GM12878 (cell line): Measurements from ENCODE around the gene MVK.

Experiments used
- CHD2 ChIP-seq: IDR thresholded peaks from 2 replicates; pipeline ENCODE4 v1.6.1; 2011; ENCODE audit warnings: low read depth, low read length, improper control_type of control experiment, borderline replicate concordance
- MTA3 ChIP-seq: IDR thresholded peaks from 2 replicates; pipeline ENCODE4 v1.6.1; 2012; ENCODE audit warnings: low read length, inconsistent platforms, borderline replicate concordance
- NR2C2 ChIP-seq: IDR thresholded peaks from 2 replicates; pipeline ENCODE4 v1.6.1; 2011; ENCODE audit warnings: borderline replicate concordance, low read depth; ENCODE audit not compliant: control insufficient read depth, insufficient read length
- POLR2A ChIP-seq: IDR thresholded peaks from 2 replicates; pipeline ENCODE4 v1.6.1; 2011; ENCODE audit warnings: low read depth, mild to moderate bottlenecking, low read length
- POLR2AphosphoS5 ChIP-seq: IDR thresholded peaks from 2 replicates; pipeline ENCODE4 v1.6.1; 2011; ENCODE audit warnings: mild to moderate bottlenecking, low read length, inconsistent platforms
- RAD21 ChIP-seq: IDR thresholded peaks from 2 replicates; pipeline ENCODE4 v1.6.1; 2011; ENCODE audit warnings: mild to moderate bottlenecking, low read depth, low read length, moderate library complexity; ENCODE audit not compliant: insufficient read depth
- SIN3A ChIP-seq: IDR thresholded peaks from 2 replicates; pipeline ENCODE4 v1.6.1; 2012; ENCODE audit warnings: low read depth, low read length, improper control_type of control experiment
- SUPT20H ChIP-seq: IDR thresholded peaks from 2 replicates; pipeline ENCODE4 v1.6.1; 2011; ENCODE audit warnings: low read depth, mild to moderate bottlenecking, low read length, moderate library complexity, borderline replicate concordance; ENCODE audit not compliant: control insufficient read depth
- TF ChIP-seq, protein P1 (sequence below), 3 experiments: IDR thresholded peaks in 2 of 3; conservative IDR thresholded peaks in 1 of 3; 2 replicates each; pipeline ENCODE4 v1.5.1; 2011; ENCODE audit warnings: low read depth in 3 of 3, low read length in 3 of 3, mild to moderate bottlenecking in 3 of 3, control low read depth in 2 of 3, moderate library complexity in 2 of 3, inconsistent platforms in 1 of 3, mixed read lengths in 1 of 3; ENCODE audit not compliant: control insufficient read depth in 2 of 3, insufficient read depth in 1 of 3; ENCODE audit errors: extremely low read depth in 1 of 3
- TF ChIP-seq, protein P2 (sequence below): IDR thresholded peaks from 2 replicates; pipeline ENCODE4 v1.6.1; 2012; ENCODE audit warnings: low read depth, low read length, improper control_type of control experiment
- TF ChIP-seq, protein P3 (sequence below): IDR thresholded peaks from 2 replicates; pipeline ENCODE4 v1.6.1; 2011; ENCODE audit warnings: borderline replicate concordance, low read depth, mild to moderate bottlenecking, moderate library complexity, low read length; ENCODE audit not compliant: insufficient read depth, poor library complexity, severe bottlenecking
- TF ChIP-seq, protein P4 (sequence below): fragments of 150-350 bp; IDR thresholded peaks from 2 replicates; pipeline ENCODE4 v1.6.1; 2016; ENCODE audit warnings: low read depth, low read length
- TF ChIP-seq, protein P5 (sequence below): fragments of 450-650 bp; IDR thresholded peaks from 2 replicates; pipeline ENCODE4 v1.6.1; 2017; ENCODE audit warnings: antibody characterized with exemption, mild to moderate bottlenecking, moderate library complexity

DNA sequence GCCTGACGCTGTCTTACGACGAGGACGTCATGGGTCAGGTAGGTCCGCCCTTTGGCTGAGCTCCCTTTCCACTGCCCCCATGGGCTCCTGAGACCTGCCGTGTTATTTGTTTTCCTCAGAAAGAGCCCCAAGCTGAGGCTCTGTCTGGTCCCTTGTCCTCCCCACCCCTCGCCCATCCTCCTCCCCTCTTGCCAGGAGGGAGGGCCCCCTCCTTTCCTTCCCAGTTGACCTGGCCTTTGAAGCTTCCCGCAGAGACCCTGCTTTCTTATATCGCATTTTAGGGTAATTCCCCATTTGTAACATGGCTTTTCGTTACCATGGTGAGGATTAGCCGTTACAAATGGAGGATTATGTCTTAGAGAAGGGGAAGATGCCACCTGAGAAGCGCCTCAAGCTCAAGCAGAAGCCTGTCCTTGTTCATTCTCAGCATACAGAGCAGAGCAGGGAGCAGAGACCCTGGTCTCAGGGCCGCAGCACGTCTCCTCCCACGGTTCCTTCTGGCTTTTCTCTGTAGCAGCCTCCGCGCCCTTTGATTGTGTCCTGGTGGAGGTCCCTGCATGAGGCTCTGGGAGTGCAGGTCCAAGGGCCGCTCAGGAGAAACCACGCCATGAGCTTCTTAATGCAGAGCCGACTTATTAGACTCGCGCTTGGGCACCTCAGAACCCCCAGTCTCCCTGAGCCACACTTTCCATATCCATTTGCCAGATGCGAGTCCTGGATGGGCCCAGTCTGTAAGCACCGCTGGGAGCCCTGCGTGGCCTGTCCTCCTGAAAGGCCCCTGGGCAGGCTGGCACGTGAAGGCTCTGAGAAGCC, 48.9 kb upstream of the MVK start:
- TF ChIP-seq, protein P1, sequence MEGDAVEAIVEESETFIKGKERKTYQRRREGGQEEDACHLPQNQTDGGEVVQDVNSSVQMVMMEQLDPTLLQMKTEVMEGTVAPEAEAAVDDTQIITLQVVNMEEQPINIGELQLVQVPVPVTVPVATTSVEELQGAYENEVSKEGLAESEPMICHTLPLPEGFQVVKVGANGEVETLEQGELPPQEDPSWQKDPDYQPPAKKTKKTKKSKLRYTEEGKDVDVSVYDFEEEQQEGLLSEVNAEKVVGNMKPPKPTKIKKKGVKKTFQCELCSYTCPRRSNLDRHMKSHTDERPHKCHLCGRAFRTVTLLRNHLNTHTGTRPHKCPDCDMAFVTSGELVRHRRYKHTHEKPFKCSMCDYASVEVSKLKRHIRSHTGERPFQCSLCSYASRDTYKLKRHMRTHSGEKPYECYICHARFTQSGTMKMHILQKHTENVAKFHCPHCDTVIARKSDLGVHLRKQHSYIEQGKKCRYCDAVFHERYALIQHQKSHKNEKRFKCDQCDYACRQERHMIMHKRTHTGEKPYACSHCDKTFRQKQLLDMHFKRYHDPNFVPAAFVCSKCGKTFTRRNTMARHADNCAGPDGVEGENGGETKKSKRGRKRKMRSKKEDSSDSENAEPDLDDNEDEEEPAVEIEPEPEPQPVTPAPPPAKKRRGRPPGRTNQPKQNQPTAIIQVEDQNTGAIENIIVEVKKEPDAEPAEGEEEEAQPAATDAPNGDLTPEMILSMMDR (IDR thresholded peaks at IDR 0.05 in 2 of 3, conservative IDR thresholded peaks at IDR 0.05 in 1 of 3; ENCODE audit: control insufficient read depth in 2 of 3, extremely low read depth in 1 of 3, insufficient read depth in 1 of 3, low read depth in 3 of 3, low read length in 3 of 3): no peak
- TF ChIP-seq RAD21: no peak
- TF ChIP-seq, protein P2, sequence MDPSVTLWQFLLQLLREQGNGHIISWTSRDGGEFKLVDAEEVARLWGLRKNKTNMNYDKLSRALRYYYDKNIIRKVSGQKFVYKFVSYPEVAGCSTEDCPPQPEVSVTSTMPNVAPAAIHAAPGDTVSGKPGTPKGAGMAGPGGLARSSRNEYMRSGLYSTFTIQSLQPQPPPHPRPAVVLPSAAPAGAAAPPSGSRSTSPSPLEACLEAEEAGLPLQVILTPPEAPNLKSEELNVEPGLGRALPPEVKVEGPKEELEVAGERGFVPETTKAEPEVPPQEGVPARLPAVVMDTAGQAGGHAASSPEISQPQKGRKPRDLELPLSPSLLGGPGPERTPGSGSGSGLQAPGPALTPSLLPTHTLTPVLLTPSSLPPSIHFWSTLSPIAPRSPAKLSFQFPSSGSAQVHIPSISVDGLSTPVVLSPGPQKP: no peak
- TF ChIP-seq, protein P3, sequence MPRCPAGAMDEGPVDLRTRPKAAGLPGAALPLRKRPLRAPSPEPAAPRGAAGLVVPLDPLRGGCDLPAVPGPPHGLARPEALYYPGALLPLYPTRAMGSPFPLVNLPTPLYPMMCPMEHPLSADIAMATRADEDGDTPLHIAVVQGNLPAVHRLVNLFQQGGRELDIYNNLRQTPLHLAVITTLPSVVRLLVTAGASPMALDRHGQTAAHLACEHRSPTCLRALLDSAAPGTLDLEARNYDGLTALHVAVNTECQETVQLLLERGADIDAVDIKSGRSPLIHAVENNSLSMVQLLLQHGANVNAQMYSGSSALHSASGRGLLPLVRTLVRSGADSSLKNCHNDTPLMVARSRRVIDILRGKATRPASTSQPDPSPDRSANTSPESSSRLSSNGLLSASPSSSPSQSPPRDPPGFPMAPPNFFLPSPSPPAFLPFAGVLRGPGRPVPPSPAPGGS: no peak
- TF ChIP-seq POLR2A: no peak
- TF ChIP-seq MTA3: no peak
- TF ChIP-seq, protein P4, sequence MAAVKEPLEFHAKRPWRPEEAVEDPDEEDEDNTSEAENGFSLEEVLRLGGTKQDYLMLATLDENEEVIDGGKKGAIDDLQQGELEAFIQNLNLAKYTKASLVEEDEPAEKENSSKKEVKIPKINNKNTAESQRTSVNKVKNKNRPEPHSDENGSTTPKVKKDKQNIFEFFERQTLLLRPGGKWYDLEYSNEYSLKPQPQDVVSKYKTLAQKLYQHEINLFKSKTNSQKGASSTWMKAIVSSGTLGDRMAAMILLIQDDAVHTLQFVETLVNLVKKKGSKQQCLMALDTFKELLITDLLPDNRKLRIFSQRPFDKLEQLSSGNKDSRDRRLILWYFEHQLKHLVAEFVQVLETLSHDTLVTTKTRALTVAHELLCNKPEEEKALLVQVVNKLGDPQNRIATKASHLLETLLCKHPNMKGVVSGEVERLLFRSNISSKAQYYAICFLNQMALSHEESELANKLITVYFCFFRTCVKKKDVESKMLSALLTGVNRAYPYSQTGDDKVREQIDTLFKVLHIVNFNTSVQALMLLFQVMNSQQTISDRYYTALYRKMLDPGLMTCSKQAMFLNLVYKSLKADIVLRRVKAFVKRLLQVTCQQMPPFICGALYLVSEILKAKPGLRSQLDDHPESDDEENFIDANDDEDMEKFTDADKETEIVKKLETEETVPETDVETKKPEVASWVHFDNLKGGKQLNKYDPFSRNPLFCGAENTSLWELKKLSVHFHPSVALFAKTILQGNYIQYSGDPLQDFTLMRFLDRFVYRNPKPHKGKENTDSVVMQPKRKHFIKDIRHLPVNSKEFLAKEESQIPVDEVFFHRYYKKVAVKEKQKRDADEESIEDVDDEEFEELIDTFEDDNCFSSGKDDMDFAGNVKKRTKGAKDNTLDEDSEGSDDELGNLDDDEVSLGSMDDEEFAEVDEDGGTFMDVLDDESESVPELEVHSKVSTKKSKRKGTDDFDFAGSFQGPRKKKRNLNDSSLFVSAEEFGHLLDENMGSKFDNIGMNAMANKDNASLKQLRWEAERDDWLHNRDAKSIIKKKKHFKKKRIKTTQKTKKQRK: no peak
- no peak for TF ChIP-seq NR2C2
- TF ChIP-seq, protein P5, sequence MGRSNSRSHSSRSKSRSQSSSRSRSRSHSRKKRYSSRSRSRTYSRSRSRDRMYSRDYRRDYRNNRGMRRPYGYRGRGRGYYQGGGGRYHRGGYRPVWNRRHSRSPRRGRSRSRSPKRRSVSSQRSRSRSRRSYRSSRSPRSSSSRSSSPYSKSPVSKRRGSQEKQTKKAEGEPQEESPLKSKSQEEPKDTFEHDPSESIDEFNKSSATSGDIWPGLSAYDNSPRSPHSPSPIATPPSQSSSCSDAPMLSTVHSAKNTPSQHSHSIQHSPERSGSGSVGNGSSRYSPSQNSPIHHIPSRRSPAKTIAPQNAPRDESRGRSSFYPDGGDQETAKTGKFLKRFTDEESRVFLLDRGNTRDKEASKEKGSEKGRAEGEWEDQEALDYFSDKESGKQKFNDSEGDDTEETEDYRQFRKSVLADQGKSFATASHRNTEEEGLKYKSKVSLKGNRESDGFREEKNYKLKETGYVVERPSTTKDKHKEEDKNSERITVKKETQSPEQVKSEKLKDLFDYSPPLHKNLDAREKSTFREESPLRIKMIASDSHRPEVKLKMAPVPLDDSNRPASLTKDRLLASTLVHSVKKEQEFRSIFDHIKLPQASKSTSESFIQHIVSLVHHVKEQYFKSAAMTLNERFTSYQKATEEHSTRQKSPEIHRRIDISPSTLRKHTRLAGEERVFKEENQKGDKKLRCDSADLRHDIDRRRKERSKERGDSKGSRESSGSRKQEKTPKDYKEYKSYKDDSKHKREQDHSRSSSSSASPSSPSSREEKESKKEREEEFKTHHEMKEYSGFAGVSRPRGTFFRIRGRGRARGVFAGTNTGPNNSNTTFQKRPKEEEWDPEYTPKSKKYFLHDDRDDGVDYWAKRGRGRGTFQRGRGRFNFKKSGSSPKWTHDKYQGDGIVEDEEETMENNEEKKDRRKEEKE: no peak
- TF ChIP-seq CHD2: no peak
- no peak for TF ChIP-seq POLR2AphosphoS5
- TF ChIP-seq SIN3A: no peak
- no peak for TF ChIP-seq SUPT20H
